Ovary (tissue), 9 donors: ENCODE results near the gene MRPS16. TPM values are rescaled to one million over a fixed set of nuclear protein-coding genes. Genes with fewer than 3 reads are reported as not detected.

Experiments used
- DNase-seq, 5 donors: peaks; one replicate each; pipeline ENCODE4 v3.0.0-alpha.2; 2019 to 2020
- H3K27ac ChIP-seq, 2 donors: fragments of 200-600 bp; one replicate each; pipeline versions ENCODE4 v1.5.1 to v1.8.0; 2019 to 2022
- H3K27me3 ChIP-seq: fragments of 200-600 bp; one replicate; pipeline ENCODE4 v1.8.0; 2022
- H3K36me3 ChIP-seq: fragments of 200-600 bp; sonication (generic); one replicate; pipeline ENCODE4 v1.5.1; 2019
- H3K4me1 ChIP-seq: one replicate; pipeline ENCODE4 v1.8.1; 2013; ENCODE audit warnings: mild to moderate bottlenecking, moderate library complexity; ENCODE audit not compliant: insufficient read depth
- H3K4me3 ChIP-seq: fragments of 200-600 bp; sonication (generic); one replicate; pipeline ENCODE4 v1.5.1; 2017
- H3K9me3 ChIP-seq, 2 donors: fragments of 200-600 bp in 1 of 2; sonication (generic) in 1 of 2; one replicate each; pipeline versions ENCODE4 v1.5.1 to v1.8.1; 2013 to 2019; ENCODE audit warnings: mild to moderate bottlenecking in 1 of 2, moderate library complexity in 1 of 2
- EP300 ChIP-seq: sonication (generic); formaldehyde crosslinking; IDR thresholded peaks from one replicate; pipeline ENCODE4 v1.6.1; 2017; ENCODE audit warnings: antibody characterized with exemption
- POLR2A ChIP-seq: fragments of 450-650 bp; IDR thresholded peaks from one replicate; pipeline ENCODE4 v1.6.1; 2017; ENCODE audit warnings: antibody characterized with exemption, mild to moderate bottlenecking, moderate library complexity
- WGBS, 3 donors: extraction: QIAGEN DNeasy Blood & Tissue Kit in 1 of 3; methylation state at CpG; one replicate each; pipeline versions ENCODE4 v1.1.5 to v1.1.7; 2013 to 2017; 5-methylcytosine and 5-hydroxymethylcytosine counted together
- intact Hi-C, 4 donors: fragments of 100-400 bp; cut with DNase I; formaldehyde crosslinking; loops; one replicate each; pipeline versions ENCODE4 v1.11.0 to v1.15.1; 2022 to 2023
- polyA plus RNA-seq, 2 donors: library from polyadenylated mRNA; stranded (reverse); fragments of 200-250 nt in 1 of 2; fragments of 350-450 nt in 1 of 2; fragmentation: Illumina TruSeq in 1 of 2; extraction: RNeasy Lipid Tissue Mini Kit (QIAGEN cat#74804) in 1 of 2; gene quantifications; one replicate each; pipeline ENCODE4 v1.2.3, GENCODE V29; 2013 to 2014
- total RNA-seq, 7 donors: library from RNA; depleted of rRNA in 2 of 7; stranded (reverse); fragments of >200 nt in 2 of 7; fragmentation: NEBNext Ultra II Directional in 3 of 7; extraction: Animal tissue kit (Norgen Biotek cat#: 25700) in 3 of 7; gene quantifications; one replicate each; pipeline versions ENCODE4 v1.1.0 to v1.2.4, GENCODE V29; 2016 to 2023
- TF ChIP-seq, protein P1 (sequence below), 3 donors: fragments of 450-650 bp in 2 of 3; fragments of 200-600 bp in 1 of 3; IDR thresholded peaks; one replicate each; pipeline versions ENCODE4 v1.5.1 to v1.8.0; 2016 to 2022; ENCODE audit warnings: antibody characterized with exemption in 3 of 3, mild to moderate bottlenecking in 1 of 3
- donor health status: DM: no; HTN: no; CAD: no; lungs with moderate emphysema.
- donor health status: DM: no; HTN: no; CAD: no.
- donor health status: Bipolar disorder and iron deficiency.
- donor health status: DM: yes; HTN: yes; CAD: no.
- donor health status: DM: no; HTN: no; CAD: no.
- donor health status: DM: yes; HTN: yes; CAD: no.

Gene MRPS16
- total and polyA plus RNA-seq, 9 donors: 26.3 to 101 (median 54.6) TPM

DNA sequence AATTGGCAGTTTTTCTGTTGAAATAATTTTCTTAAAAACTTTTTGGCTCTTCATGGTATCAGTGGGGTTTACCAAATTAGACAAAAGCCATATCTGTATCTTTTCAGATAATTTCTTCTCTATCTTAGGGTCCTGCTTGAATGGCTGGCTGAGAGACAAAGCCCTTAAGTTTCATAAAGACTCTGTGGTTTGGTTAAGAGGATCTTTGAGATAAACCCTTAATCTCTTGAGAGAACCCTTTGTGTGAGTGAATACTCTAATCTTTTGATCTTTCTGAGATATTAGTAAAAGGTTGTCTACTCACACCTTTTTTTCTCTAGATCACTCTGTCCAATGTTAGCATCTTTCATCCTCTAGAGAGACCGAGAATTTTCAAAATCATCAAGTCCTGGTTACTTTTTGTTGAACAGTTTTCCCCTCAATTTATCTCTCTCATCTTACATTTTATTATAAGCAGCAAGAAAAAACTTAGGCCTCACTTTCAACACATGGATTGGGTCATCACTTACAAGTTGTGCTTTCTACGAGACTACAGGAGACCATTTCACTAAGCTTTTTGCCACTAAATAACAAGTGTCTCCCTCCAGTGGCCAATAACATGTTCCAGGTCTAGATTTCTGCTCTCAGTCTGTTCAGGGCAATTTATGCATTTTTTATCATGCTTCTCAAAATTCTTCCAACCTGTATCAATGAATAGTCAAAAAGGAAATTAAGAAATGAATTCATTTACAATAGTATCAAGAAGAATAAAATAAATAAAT lies 33.8 kb downstream of the MRPS16 start:
- Histone ChIP-seq H3K9me3 (no peaks in the 10 kb centered on the region), H3K27ac (no peak overlapping the region), H3K27me3 (no peaks in the 10 kb centered on the region), H3K4me1 (no peaks in the 10 kb centered on the region), H3K36me3 (no peaks in the 10 kb centered on the region), H3K4me3 (no peak overlapping the region)
- intact Hi-C loops: no loop called here
- DNase-seq: no peak
- WGBS, 3 donors: 87 to 97% (median 94%) methylated on average over 2 of the region's 2 CpGs
- TF ChIP-seq EP300: no peak
- no peak for TF ChIP-seq POLR2A
- TF ChIP-seq, protein P1, sequence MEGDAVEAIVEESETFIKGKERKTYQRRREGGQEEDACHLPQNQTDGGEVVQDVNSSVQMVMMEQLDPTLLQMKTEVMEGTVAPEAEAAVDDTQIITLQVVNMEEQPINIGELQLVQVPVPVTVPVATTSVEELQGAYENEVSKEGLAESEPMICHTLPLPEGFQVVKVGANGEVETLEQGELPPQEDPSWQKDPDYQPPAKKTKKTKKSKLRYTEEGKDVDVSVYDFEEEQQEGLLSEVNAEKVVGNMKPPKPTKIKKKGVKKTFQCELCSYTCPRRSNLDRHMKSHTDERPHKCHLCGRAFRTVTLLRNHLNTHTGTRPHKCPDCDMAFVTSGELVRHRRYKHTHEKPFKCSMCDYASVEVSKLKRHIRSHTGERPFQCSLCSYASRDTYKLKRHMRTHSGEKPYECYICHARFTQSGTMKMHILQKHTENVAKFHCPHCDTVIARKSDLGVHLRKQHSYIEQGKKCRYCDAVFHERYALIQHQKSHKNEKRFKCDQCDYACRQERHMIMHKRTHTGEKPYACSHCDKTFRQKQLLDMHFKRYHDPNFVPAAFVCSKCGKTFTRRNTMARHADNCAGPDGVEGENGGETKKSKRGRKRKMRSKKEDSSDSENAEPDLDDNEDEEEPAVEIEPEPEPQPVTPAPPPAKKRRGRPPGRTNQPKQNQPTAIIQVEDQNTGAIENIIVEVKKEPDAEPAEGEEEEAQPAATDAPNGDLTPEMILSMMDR (IDR thresholded peaks at IDR 0.05): no peak

DNA sequence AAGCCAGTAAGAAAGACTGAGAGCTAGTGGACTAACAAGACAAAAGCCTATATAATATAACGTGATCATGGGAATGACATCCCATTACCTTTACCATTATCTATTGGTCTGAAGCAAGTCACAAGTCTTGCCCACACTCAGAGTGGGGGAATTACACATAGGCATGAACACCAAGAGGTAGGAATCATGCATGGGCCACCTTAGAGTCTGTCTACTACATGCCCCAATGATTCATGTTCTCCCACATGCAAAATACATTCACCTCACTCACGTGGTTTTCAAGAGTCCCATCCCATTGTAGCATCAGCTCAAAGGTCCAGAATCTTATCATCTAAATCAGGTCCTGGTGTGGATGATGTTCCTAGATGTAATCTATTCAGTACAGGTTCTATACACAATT lies 34.8 kb downstream of the MRPS16 start:
- H3K27me3 ChIP-seq: no peaks in the 10 kb centered on the region
- no peak overlapping the region for H3K27ac ChIP-seq
- no peak overlapping the region for H3K4me3 ChIP-seq
- H3K36me3 ChIP-seq: no peaks in the 10 kb centered on the region
- DNase-seq: no peak
- no peaks in the 10 kb centered on the region for H3K9me3 ChIP-seq
- no peaks in the 10 kb centered on the region for H3K4me1 ChIP-seq
- WGBS, 3 donors: 97 to 100% (median 98%) methylated on average over 2 of the region's 2 CpGs
- TF ChIP-seq POLR2A: no peak
- TF ChIP-seq, protein P1 (IDR thresholded peaks at IDR 0.05): no peak
- no peak for TF ChIP-seq EP300
- intact Hi-C loops: no loop called here

DNA sequence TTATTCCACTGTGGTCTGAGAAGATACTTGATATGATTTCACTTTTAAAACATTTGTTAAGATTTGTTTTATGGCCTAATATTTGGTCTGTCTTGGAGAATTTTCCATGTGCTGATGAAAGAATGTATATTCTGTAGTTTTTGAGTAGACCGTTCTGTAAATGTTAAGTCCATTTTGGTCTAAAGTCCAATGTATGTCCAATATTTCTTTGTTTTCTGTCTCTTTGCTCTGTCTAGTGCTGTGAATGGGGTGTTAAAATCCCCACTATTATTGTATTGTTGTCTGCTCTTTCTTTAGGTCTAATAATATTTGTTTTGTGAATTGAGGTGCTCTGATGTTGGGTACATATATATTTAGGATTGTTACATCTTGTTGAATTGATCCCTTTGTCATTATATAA lies 36.7 kb downstream of the MRPS16 start:
- Histone ChIP-seq H3K4me3 (no peak overlapping the region), H3K9me3 (no peaks in the 10 kb centered on the region), H3K4me1 (no peaks in the 10 kb centered on the region), H3K27ac (no peak overlapping the region), H3K36me3 (no peaks in the 10 kb centered on the region), H3K27me3 (no peaks in the 10 kb centered on the region)
- DNase-seq: no peak
- WGBS, 3 donors: 87 to 100% (median 98%) methylated on average over 1 of the region's 1 CpG
- intact Hi-C loops: no loop called here
- no peak for TF ChIP-seq POLR2A
- TF ChIP-seq EP300: no peak
- TF ChIP-seq, protein P1 (IDR thresholded peaks at IDR 0.05): no peak

DNA sequence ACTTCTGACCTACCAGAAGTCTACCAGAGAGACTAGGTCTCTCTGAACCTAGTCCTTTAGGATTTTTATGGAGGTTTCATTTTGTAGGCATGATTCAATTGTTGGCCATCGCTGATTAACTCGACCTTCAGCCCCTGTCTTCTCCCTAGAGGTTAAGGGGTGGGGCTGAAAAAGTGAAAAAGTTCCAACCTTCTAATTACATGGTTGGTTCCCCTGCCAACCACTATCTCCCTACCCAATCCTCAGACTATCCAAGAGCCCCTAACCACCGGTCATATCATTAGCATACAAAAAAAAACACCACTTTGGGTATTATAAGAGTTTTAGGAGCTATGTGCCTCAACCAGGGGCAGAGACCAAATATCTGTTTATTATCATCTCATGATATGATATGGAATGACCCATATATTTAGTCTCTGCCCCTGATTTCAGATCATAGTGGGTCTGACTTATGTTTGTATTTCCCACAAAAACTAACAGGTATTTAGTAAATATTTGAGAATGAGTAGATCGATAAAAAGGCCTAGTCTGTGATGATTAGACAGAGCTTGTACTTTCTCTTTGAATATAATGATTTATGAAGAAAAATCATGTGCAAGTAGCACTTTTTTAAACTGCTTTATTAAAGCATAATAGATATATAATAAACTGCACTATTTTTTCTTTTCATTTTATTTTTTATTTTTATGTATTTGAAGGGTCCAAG lies 41.2 kb downstream of the MRPS16 start:
- no peak overlapping the region for H3K27ac ChIP-seq
- no peak overlapping the region for H3K4me3 ChIP-seq
- intact Hi-C loops: no loop called here
- H3K9me3 ChIP-seq: no peaks in the 10 kb centered on the region
- TF ChIP-seq EP300 (no peak), POLR2A (no peak)
- TF ChIP-seq, protein P1 (IDR thresholded peaks at IDR 0.05): no peak
- no peak for DNase-seq
- 86 to 92% (median 92%) methylated on average over 4 of the region's 4 CpGs for WGBS, 3 donors
- H3K4me1 ChIP-seq: no peaks in the 10 kb centered on the region
- no peaks in the 10 kb centered on the region for H3K27me3 ChIP-seq
- H3K36me3 ChIP-seq: no peaks in the 10 kb centered on the region
